ENCODE data around the gene EGR2.
A peak's percentile ranks its signal among the peaks of the same experiment; 100 is the strongest.

EGR2 gene

GRCh38 chr10:62817766-62818425 is 1.7 kb upstream of the EGR2 start:
- DNase-seq (ENCODE audit: low spot score): peak; percentile 84

GRCh38 chr10:62817121-62817765 is 1.1 kb upstream of the EGR2 start:
- peak; percentile 35 for DNase-seq (ENCODE audit: low spot score)

GRCh38 chr10:62816076-62816330 is 163 bp downstream of the EGR2 start:
- DNase-seq (ENCODE audit: low spot score): no peak

DNA sequence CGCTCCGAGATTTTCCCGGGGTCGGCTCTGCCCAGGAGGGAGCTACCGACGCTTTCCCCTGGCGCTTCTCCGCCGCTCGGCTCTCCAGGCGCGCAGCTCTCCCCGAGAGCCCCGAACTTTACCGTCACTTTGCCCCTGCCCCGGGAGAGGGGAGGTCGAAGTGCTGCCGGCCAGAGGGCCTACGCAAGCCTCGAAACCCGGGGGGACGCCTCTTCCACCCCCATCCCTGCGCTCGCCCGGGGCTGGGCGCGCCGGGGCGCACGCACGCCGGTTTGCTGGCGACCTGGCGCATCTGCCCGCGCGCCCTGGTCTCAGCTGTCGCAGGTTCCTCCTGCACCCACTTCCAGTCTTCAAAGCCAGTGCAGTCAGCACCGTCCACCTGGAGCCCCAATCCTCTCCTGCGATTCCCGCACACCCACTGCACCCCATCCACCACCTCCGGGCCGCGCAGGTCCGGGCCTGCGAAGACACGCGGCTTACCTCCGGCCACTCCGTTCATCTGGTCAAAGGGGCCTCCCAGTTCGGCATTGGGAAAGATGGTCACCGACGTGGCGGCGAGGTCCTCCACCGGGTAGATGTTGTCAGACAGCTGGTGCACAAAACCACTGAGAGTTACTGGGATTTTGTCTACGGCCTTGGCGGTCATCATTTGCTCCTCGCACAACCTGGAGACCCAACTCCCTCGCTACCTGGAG is 638 bp downstream of the EGR2 start:
- DNase-seq (ENCODE audit: low spot score): no peak

DNA sequence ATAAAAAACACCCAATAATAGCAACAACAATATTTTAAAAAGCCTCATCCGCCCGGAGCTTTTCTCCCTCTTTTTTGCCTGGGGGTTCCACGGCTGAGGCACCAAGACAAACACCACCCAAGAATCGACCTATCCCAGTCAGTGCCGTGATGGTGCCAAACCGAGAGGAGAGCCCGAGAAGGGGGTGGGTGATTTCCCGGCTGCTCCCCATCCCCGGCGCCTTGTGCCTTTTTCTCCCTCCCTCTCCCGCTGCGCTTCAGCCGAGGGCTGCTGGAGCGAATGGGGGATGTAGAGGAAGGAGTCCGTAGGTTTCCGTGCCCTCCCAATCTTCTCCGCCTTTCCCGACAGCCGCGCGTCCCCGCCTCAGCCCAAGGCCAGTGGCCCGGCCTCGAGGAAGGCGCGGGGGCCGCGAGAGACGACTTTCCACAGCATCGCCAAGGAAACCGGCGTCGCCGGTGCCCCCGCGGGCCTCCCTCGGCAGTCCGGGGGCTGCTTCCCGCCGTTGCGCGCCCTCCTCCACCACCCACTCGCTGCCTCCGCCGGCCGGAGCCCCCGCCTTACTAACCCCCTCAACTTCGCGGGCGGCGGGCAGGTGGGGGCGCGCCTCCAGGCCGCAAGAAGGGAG is 1.3 kb downstream of the EGR2 start:
- no peak for DNase-seq (ENCODE audit: low spot score)

GRCh38 chr10:62813981-62814380 is 2.2 kb downstream of the EGR2 start:
- DNase-seq (ENCODE audit: low spot score): no peak

- DNase-seq (ENCODE audit: low spot score): no peak
These were observed 2.7 kb downstream of the EGR2 start for GRCh38 chr10:62813453-62813852.

- no peak for DNase-seq (ENCODE audit: low spot score)
These were observed 3.3 kb downstream of the EGR2 start for GRCh38 chr10:62812672-62813439.

- DNase-seq (ENCODE audit: low spot score): no peak
These were observed 4.8 kb downstream of the EGR2 start for GRCh38 chr10:62811159-62811875.

DNA sequence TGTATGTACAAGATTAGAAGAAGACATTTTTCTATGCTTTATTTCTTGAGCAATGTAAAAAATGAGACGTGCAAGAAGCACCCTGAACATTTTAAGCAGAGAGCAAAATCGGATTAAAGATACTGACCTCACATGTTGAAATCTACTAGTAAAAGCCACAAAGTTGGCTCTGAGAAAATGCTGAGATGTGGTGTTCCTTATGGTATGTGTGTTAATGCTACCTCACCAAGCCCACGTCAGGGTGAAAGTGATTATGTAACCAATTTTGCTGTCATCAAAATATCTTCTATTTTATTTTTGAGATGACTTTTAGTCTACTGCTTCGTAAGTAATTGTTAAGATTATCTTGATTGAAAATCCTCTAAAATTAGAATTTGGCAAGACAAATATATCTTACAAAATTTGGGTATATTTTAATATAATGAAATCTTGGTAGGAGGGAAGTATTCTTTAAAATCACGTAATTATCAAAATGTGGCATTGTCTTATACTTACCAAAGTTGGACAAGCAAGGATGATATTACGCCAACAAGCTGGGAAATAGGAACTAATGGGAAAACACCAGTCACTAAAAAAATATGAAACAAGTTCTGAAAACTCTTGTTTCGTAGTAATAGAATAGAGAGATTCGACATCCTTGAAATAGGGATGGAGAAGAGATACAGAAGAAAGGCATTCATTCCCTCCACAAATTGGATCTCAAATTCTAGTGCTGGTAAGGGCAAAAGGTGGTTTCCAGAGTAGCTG is 5.8 kb downstream of the EGR2 start:
- no peak for DNase-seq (ENCODE audit: low spot score)

GRCh38 chr10:62806251-62806650 is 9.9 kb downstream of the EGR2 start:
- no peak for DNase-seq (ENCODE audit: low spot score)

DNA sequence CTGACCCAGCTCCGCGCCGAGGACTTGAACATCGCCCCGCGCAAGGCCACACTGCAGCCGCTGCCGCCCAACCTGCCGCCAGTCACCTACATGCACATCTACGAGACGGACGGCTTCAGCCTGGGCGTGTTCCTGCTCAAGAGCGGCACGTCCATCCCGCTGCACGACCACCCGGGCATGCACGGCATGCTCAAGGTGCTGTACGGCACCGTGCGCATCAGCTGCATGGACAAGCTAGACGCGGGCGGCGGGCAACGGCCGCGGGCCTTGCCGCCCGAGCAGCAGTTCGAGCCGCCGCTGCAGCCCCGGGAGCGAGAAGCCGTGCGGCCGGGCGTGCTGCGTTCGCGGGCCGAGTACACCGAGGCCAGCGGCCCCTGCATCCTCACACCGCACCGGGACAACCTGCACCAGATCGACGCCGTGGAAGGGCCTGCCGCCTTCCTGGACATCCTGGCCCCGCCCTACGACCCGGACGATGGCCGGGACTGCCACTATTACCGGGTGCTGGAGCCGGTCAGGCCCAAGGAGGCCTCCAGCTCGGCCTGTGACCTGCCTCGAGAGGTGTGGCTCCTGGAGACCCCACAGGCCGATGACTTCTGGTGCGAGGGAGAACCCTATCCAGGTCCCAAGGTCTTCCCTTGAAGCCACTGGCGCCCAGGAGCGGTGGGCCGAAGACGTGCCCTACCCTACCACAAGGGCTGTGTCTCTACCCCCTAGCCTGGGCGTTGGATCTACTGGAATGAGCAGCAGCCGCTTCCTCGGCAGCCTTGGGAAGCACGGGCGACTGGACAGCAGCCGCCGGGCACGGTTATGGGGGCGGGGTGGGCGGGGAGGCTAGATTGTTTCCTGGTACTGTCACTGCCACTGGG is 10.7 kb downstream of the EGR2 start:
- peak; percentile 63 for DNase-seq (ENCODE audit: low spot score)

GRCh38 chr10:62804356-62805230 is 11.6 kb downstream of the EGR2 start, which contains the start of gene ADO:
Gene ADO (plus strand): TSS chr10:62804720. CDS start chr10:62805060, 340 bp downstream.
- peak; percentile 89 for DNase-seq (ENCODE audit: low spot score)

- DNase-seq (ENCODE audit: low spot score): no peak
These were observed 12.3 kb downstream of the EGR2 start for GRCh38 chr10:62803724-62804355.

DNA sequence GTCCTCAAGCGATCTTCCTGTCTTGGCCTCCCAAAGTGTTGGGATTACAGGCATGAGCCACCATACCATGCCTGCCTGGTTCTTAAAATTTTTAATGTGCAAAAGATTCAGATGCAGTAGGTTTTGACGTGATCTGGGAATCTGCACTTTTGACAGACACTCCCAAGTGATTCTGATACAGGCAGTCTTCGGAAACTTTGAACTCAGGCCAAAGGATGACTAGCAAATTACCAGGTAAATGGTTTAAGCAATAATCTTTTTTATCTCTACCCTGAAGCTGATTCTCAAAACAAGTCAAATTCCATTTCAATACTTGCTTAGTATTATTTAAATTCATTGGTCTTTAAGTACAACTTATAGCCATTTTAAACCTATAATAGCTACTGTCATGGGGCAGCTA is 14.3 kb downstream of the EGR2 start:
- DNase-seq (ENCODE audit: low spot score): no peak

- DNase-seq (ENCODE audit: low spot score): no peak
These were observed 19.3 kb downstream of the EGR2 start for GRCh38 chr10:62796896-62797295.

GRCh38 chr10:62795762-62796161 is 20.4 kb downstream of the EGR2 start:
- no peak for DNase-seq (ENCODE audit: low spot score)

DNA sequence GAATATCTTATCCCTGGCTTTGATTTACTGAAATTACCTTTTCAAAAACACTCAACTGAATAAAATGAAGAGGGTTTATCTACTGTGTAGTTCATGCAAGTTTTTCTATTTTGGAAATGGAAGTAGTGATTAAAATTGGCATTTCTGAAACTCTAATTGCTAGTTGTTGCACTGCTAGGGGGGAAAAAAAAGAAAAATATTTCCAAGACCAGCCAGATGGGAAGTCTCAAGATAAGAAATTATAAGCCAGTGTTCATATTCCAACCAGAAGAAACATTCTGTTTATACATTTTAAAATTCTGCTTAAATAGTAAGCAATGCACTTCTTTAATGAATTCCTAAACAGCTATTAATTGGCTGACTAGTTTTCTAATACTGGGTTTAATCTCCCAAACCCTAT is 21.1 kb downstream of the EGR2 start:
- no peak for DNase-seq (ENCODE audit: low spot score)

Data from hepatic stellate cell (primary cell).